H9 (cell line): Measurements from ENCODE around the gene MYLK. TPM values are rescaled to one million over a fixed set of nuclear protein-coding genes. Genes with fewer than 3 reads are reported as not detected.

Experiments
- DNase-seq: peaks from one replicate; pipeline ENCODE4 v3.0.0-alpha.2; 2017
- H2AFZ ChIP-seq: one replicate; pipeline ENCODE4 v1.6.1; 2013; ENCODE audit warnings: mild to moderate bottlenecking, low read length, control low read depth, moderate library complexity
- H2AK5ac ChIP-seq: 2 replicates; pipeline ENCODE4 v1.6.1; 2013; ENCODE audit warnings: low read length, control low read depth, mixed read lengths; ENCODE audit not compliant: insufficient read length
- H2BK120ac ChIP-seq: one replicate; pipeline ENCODE4 v1.6.1; 2013; ENCODE audit warnings: low read depth, mild to moderate bottlenecking, low read length, control low read depth, inconsistent platforms; ENCODE audit not compliant: poor library complexity, severe bottlenecking
- H2BK12ac ChIP-seq: 2 replicates; pipeline ENCODE4 v1.6.1; 2013; ENCODE audit warnings: low read length, control low read depth, mixed read lengths, low read depth; ENCODE audit not compliant: insufficient read length
- H2BK15ac ChIP-seq: 2 replicates; pipeline ENCODE4 v1.6.1; 2013; ENCODE audit warnings: low read depth, low read length, control low read depth
- H2BK20ac ChIP-seq: one replicate; pipeline ENCODE4 v1.6.1; 2013; ENCODE audit warnings: low read depth, mild to moderate bottlenecking, low read length, control low read depth, inconsistent platforms; ENCODE audit not compliant: poor library complexity, severe bottlenecking
- H2BK5ac ChIP-seq: 2 replicates; pipeline ENCODE4 v1.6.1; 2013; ENCODE audit warnings: low read length, control low read depth, mixed read lengths; ENCODE audit not compliant: insufficient read length
- H3K14ac ChIP-seq: 2 replicates; pipeline ENCODE4 v1.6.1; 2013; ENCODE audit warnings: low read length, control low read depth; ENCODE audit not compliant: insufficient read depth
- H3K18ac ChIP-seq: 2 replicates; pipeline ENCODE4 v1.6.1; 2013; ENCODE audit warnings: low read depth, mild to moderate bottlenecking, mixed read lengths, low read length, control low read depth; ENCODE audit not compliant: insufficient read length
- H3K23ac ChIP-seq: 2 replicates; pipeline ENCODE4 v1.6.1; 2013; ENCODE audit warnings: low read length, control low read depth, mixed read lengths, low read depth; ENCODE audit not compliant: insufficient read length
- H3K23me2 ChIP-seq: 2 replicates; pipeline ENCODE4 v1.6.1; 2013; ENCODE audit warnings: low read depth, mild to moderate bottlenecking, mixed read lengths, low read length, control low read depth; ENCODE audit not compliant: insufficient read length, poor library complexity, severe bottlenecking
- H3K27ac ChIP-seq: 2 replicates; pipeline ENCODE4 v1.5.1; 2013; ENCODE audit warnings: low read length, control low read depth, mixed read lengths, low read depth; ENCODE audit not compliant: insufficient read length
- H3K27me3 ChIP-seq: 2 replicates; pipeline ENCODE4 v1.6.1; 2013; ENCODE audit warnings: low read length, control low read depth, inconsistent platforms; ENCODE audit not compliant: insufficient read depth
- H3K4ac ChIP-seq: 2 replicates; pipeline ENCODE4 v1.6.1; 2013; ENCODE audit warnings: low read depth, mild to moderate bottlenecking, control low read depth, inconsistent platforms, low read length, moderate library complexity
- H3K4me1 ChIP-seq: 2 replicates; pipeline ENCODE4 v1.6.1; 2013; ENCODE audit warnings: low read length, control low read depth, inconsistent platforms; ENCODE audit not compliant: insufficient read depth
- H3K4me2 ChIP-seq: 2 replicates; pipeline ENCODE4 v1.6.1; 2013; ENCODE audit warnings: low read length, control low read depth, mixed read lengths; ENCODE audit not compliant: insufficient read length, insufficient read depth
- H3K56ac ChIP-seq: 2 replicates; pipeline ENCODE4 v1.6.1; 2013; ENCODE audit warnings: low read depth, mild to moderate bottlenecking, mixed read lengths, low read length, control low read depth; ENCODE audit not compliant: insufficient read length
- H3K79me1 ChIP-seq: 2 replicates; pipeline ENCODE4 v1.6.1; 2013; ENCODE audit warnings: low read depth, mild to moderate bottlenecking, moderate library complexity, low read length, control low read depth, inconsistent platforms; ENCODE audit not compliant: insufficient read depth, poor library complexity, severe bottlenecking
- H3K79me2 ChIP-seq: 2 replicates; pipeline ENCODE4 v1.6.1; 2013; ENCODE audit warnings: low read length, control low read depth, inconsistent platforms; ENCODE audit not compliant: insufficient read depth
- H3K9ac ChIP-seq: 2 replicates; pipeline ENCODE4 v1.6.1; 2013; ENCODE audit warnings: low read length, control low read depth, mixed read lengths; ENCODE audit not compliant: insufficient read length; ENCODE audit errors: extremely low read depth
- H3K9me3 ChIP-seq: one replicate; pipeline ENCODE4 v1.6.1; 2013; ENCODE audit warnings: low read depth, low read length, inconsistent platforms; ENCODE audit not compliant: control insufficient read depth
- H3T11ph ChIP-seq: one replicate; pipeline ENCODE4 v1.6.1; 2013; ENCODE audit warnings: mild to moderate bottlenecking, low read length, control low read depth, inconsistent platforms
- H4K20me1 ChIP-seq: one replicate; pipeline ENCODE4 v1.6.1; 2013; ENCODE audit not compliant: control insufficient read depth, insufficient read length, insufficient read depth
- H4K5ac ChIP-seq: 2 replicates; pipeline ENCODE4 v1.6.1; 2013; ENCODE audit warnings: low read depth, mild to moderate bottlenecking, mixed read lengths, low read length, control low read depth; ENCODE audit not compliant: insufficient read length
- H4K8ac ChIP-seq: replicated peaks from 2 replicates; pipeline ENCODE4 v1.6.1; 2013; ENCODE audit warnings: low read length, control low read depth, mixed read lengths, low read depth; ENCODE audit not compliant: insufficient read length
- H4K91ac ChIP-seq: 2 replicates; pipeline ENCODE4 v1.6.1; 2013; ENCODE audit warnings: low read depth, mild to moderate bottlenecking, moderate library complexity, mixed read lengths, low read length, control low read depth; ENCODE audit not compliant: insufficient read length
- H3K27ac Mint-ChIP-seq, 3 experiments: 2 replicates in 2 of 3; 3 replicates in 1 of 3; pipeline ENCODE4 v1.8.0; 2020 to 2021; ENCODE audit warnings: mixed read lengths in 3 of 3, mild to moderate bottlenecking in 1 of 3, moderate library complexity in 1 of 3
- H3K27me3 Mint-ChIP-seq: 2 replicates; pipeline ENCODE4 v1.8.0; 2021; ENCODE audit warnings: low read depth, mild to moderate bottlenecking, moderate library complexity, mixed read lengths
- H3K36me3 Mint-ChIP-seq, 3 experiments: 2 replicates in 2 of 3; 3 replicates in 1 of 3; pipeline ENCODE4 v1.8.0; 2020 to 2021; ENCODE audit warnings: low read depth in 3 of 3, mixed read lengths in 3 of 3; ENCODE audit not compliant: insufficient read depth in 1 of 3
- H3K4me1 Mint-ChIP-seq, 2 experiments: 2 replicates each; pipeline ENCODE4 v1.8.0; 2020; ENCODE audit warnings: mixed read lengths in 2 of 2
- H3K4me3 Mint-ChIP-seq, 2 experiments: 2 replicates in 1 of 2; 3 replicates in 1 of 2; pipeline ENCODE4 v1.8.0; 2020 to 2021; ENCODE audit warnings: mild to moderate bottlenecking in 2 of 2, mixed read lengths in 2 of 2, moderate library complexity in 1 of 2
- H3K9me3 Mint-ChIP-seq, 2 experiments: 2 replicates in 1 of 2; 3 replicates in 1 of 2; pipeline ENCODE4 v1.8.0; 2020; ENCODE audit warnings: mild to moderate bottlenecking in 2 of 2, mixed read lengths in 2 of 2, moderate library complexity in 1 of 2
- CTCF ChIP-seq: fragments of 200-600 bp; sonication (generic); conservative IDR thresholded peaks from 3 replicates; pipeline ENCODE4 v1.8.0; 2021; ENCODE audit warnings: antibody characterized with exemption, mild to moderate bottlenecking
- WGBS: extraction: QIAGEN DNeasy Blood & Tissue Kit; methylation state at CpG from one replicate; pipeline ENCODE4 v1.1.7; 2013; ENCODE audit warnings: missing lambda C conversion rate, low lambda C conversion rate, mixed read lengths; ENCODE audit not compliant: insufficient read length; ENCODE audit errors: extremely low coverage; 5-methylcytosine and 5-hydroxymethylcytosine counted together
- total RNA-seq: library from RNA; stranded (reverse); gene quantifications from 2 replicates; pipeline ENCODE4 v1.2.1, GENCODE V29; 2021

MYLK gene
- total RNA-seq, 1 experiment from 2014 or later: 10.1 TPM

DNA sequence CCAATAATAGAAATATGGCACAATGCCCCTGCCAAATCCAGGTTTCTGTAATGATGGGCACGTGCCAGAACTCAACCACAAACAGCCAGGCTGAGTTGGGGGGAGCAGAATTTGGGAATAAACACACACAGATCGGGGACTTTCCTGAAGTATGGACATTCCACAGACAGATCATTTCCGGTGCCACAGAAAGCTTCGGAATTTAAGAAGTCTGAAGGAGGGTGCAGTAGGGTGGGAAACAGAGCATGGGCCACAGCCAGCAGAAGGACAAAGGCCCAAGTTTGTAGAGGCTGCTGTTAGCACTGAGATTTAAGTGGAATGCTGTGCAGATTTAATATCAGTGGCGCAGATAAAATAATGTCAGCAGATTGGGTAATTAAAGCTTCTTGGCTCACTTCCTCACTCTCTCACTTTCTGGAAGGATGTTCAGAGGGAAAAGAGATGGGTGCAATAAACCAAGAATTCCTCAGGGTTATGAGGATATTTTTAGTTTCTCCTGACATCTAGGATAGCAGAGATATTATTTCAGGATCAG lies 67.4 kb downstream of the MYLK start:
- Histone ChIP-seq H2BK120ac (no peak overlapping the region), H2BK12ac (no peak overlapping the region), H3K4ac (no peak overlapping the region), H3K56ac (no peak overlapping the region), H3K18ac (no peak overlapping the region), H3K27ac (no peak overlapping the region), H3K9ac (no peak overlapping the region), H4K20me1 (no peaks in the 10 kb centered on the region), H4K91ac (no peak overlapping the region), H3K9me3 (no peaks in the 10 kb centered on the region), H2AFZ (no peak overlapping the region), H3K79me1 (no peaks in the 10 kb centered on the region), H3K23ac (no peak overlapping the region), H4K5ac (no peak overlapping the region), H3K14ac (no peak overlapping the region), H3K23me2 (no peaks in the 10 kb centered on the region), H4K8ac (no peak overlapping the region), H3K4me1 (no peaks in the 10 kb centered on the region), H2AK5ac (no peak overlapping the region), H3K4me2 (no peak overlapping the region), H3T11ph (no peak overlapping the region), H2BK15ac (no peak overlapping the region), H2BK5ac (no peak overlapping the region), H3K79me2 (no peaks in the 10 kb centered on the region), H3K27me3 (no peaks in the 10 kb centered on the region), H2BK20ac (no peak overlapping the region)
- Mint-ChIP-seq H3K36me3 (no peaks in the 10 kb centered on the region; a peak in 1 of 7 replicates), H3K9me3 (no peaks in the 10 kb centered on the region), H3K27ac (no peak overlapping the region), H3K4me3 (no peak overlapping the region), H3K4me1 (peaks cover 17% of the 10 kb centered on the region in 2 experiments), H3K27me3 (no peaks in the 10 kb centered on the region)
- TF ChIP-seq CTCF: no peak
- WGBS: no CpG with 5 or more reads among the region's 5 CpGs
- DNase-seq: no peak
